ENCODE data around the gene ALK.
A peak's percentile ranks its signal among the peaks of the same experiment; 100 is the strongest.

Gene ALK

GRCh38 chr2:29923110-29923721, 1.8 kb upstream of the ALK start:
- H3K27ac ChIP-seq: no peak overlapping the region
- TF ChIP-seq CTCF (conservative IDR thresholded peaks at IDR 0.05): peak; percentile 94

- no peak for TF ChIP-seq CTCF (conservative IDR thresholded peaks at IDR 0.05)
- no peak overlapping the region for H3K27ac ChIP-seq
These were observed 1.2 kb upstream of the ALK start for GRCh38 chr2:29922605-29923004.

- H3K27ac ChIP-seq: no peak overlapping the region
- TF ChIP-seq CTCF (conservative IDR thresholded peaks at IDR 0.05): no peak
These were observed 491 bp downstream of the ALK start for GRCh38 chr2:29920631-29921559.

GRCh38 chr2:29920130-29920577, 1.2 kb downstream of the ALK start:
- H3K27ac ChIP-seq: no peak overlapping the region
- TF ChIP-seq CTCF (conservative IDR thresholded peaks at IDR 0.05): no peak

- no peak for TF ChIP-seq CTCF (conservative IDR thresholded peaks at IDR 0.05)
- no peak overlapping the region for H3K27ac ChIP-seq
These were observed 2.4 kb downstream of the ALK start for GRCh38 chr2:29918941-29919340.

GRCh38 chr2:29917781-29918180, 3.6 kb downstream of the ALK start:
- no peak overlapping the region for H3K27ac ChIP-seq
- no peak for TF ChIP-seq CTCF (conservative IDR thresholded peaks at IDR 0.05)

- no peak overlapping the region for H3K27ac ChIP-seq
- no peak for TF ChIP-seq CTCF (conservative IDR thresholded peaks at IDR 0.05)
These were observed 4.8 kb downstream of the ALK start for GRCh38 chr2:29916571-29916970.
